ENCODE data around the gene ZNF334. TPM values are rescaled to one million over a fixed set of nuclear protein-coding genes. Genes with fewer than 3 reads are reported as not detected.

ZNF334 gene
- total and polyA plus RNA-seq, 2 of the 4 experiments (the other 2 are of a cell fraction) = 1.4 to 2.1 TPM

DNA sequence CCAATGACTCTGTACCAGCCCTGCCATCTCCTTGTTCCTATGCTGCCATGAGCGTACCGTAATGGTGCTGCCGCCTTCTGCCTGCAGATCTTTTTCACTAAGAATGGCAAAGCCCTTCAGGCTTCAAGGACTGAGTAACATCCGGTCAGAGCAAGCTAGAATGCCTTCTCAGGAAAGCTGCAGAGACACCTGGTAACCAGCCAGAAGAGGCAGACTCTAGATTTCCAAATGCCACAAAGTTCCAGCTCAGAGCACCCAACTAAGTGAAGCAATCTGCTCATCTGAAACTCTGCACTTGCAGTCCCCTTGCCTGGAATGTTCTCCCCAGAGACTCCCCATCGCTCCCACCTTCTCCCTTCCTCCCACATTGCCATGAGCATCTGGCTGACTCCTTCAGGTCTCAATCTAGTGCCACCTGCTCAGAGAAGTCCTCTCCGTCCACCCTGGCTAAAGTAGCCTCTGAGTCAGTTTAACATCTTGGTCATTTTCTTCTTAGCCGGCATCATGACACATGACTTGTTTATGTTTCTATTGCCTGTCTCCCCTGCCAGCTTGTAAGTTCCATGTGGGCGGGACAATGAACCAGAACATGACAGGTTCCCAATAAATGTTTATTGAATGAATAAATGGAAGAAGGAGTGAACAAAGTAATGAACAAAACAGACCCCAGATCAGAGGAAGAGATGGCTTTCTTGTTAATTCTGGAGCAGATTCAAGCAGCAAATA lies 44.0 kb upstream of the ZNF334 start:
- no peak overlapping the region for H4K91ac ChIP-seq (ENCODE audit: insufficient read depth, low read depth, low read length)
- dilution Hi-C loops (cut with HindIII; ENCODE audit: low sequenced_read_pairs, unreplicated experiment) = no loop called here
- ChIA-PET CTCF (no interaction called here), POLR2A (ENCODE audit: unreplicated experiment) (no interaction called here)
- H2BK5ac ChIP-seq (ENCODE audit: low read depth, low read length, poor library complexity, severe bottlenecking) = no peak overlapping the region
- peaks cover 1% of the 10 kb centered on the region; the same call in 1 of the 2 replicates for H3K4me1 ChIP-seq (ENCODE audit: control insufficient read depth, insufficient read depth, low read length)
- no peak overlapping the region for H3K14ac ChIP-seq (replicated peaks; ENCODE audit: low read depth, low read length)
- no peak overlapping the region for H2AK5ac ChIP-seq (ENCODE audit: low read depth, low read length)
- intact Hi-C loops (cut with micrococcal nuclease) = loop anchor here (5.0 kb wide), 1 partner anchor 125 kb away; no protein-coding TSS in a partner anchor
- H3K9me1 ChIP-seq (ENCODE audit: insufficient read depth, low read length) = no peaks in the 10 kb centered on the region; the same call in 1 of the 2 replicates
- no peak overlapping the region for H3K4me2 ChIP-seq (ENCODE audit: low read depth, low read length)
- no peak overlapping the region for H2BK20ac ChIP-seq (ENCODE audit: low read depth, low read length)
- no peaks in the 10 kb centered on the region; the same call in 1 of the 2 replicates for H3K27me3 ChIP-seq (ENCODE audit: control insufficient read depth, insufficient read depth, low read length)
- in situ Hi-C loops (cut with MboI; ENCODE audit: low sequenced_read_pairs) = no loop called here
- no peak overlapping the region for H3K4ac ChIP-seq (ENCODE audit: low read depth, low read length)
- no peak overlapping the region for H3K9ac ChIP-seq (ENCODE audit: low read depth, low read length)
- no peaks in the 10 kb centered on the region for H3K36me3 ChIP-seq (ENCODE audit: control insufficient read depth, insufficient read depth, low read length)
- no peak overlapping the region for H2AK9ac ChIP-seq (replicated peaks; ENCODE audit: low read depth, low read length, poor library complexity)
- no peak overlapping the region for H4K5ac ChIP-seq (ENCODE audit: low read depth, low read length)
- no peaks in the 10 kb centered on the region for H3K79me1 ChIP-seq (ENCODE audit: low read depth in 1 of 2, low read length in 2 of 2)
- no peak overlapping the region for H3K56ac ChIP-seq (ENCODE audit: extremely low read depth, insufficient read depth, low read length)
- no peak for TF ChIP-seq BHLHE40 (IDR thresholded peaks at IDR 0.05; ENCODE audit: low read depth, low read length)
- peak; percentile 17; the same call in 1 of the 2 replicates for TF ChIP-seq CEBPB (IDR thresholded peaks at IDR 0.05; ENCODE audit: low read depth, low read length)
- no peak for TF ChIP-seq RCOR1 (IDR thresholded peaks at IDR 0.05; ENCODE audit: insufficient replicate concordance, low read length)
- TF ChIP-seq MAFK (IDR thresholded peaks at IDR 0.05; ENCODE audit: low read depth, low read length) = no peak
- TF ChIP-seq MXI1 (IDR thresholded peaks at IDR 0.05; ENCODE audit: borderline replicate concordance, low read depth, low read length) = no peak
- no peak for ATAC-seq (ENCODE audit: low read depth)
- BruUV-seq (replicated peaks) = no TSS peak
- H2BK120ac ChIP-seq (ENCODE audit: low read depth, low read length) = no peak overlapping the region
- no peak overlapping the region for H3K27ac ChIP-seq (ENCODE audit: insufficient read depth, low read length)
- H4K8ac ChIP-seq (ENCODE audit: low read depth in 2 of 2, low read length in 2 of 2) = no peak overlapping the region
- no peak overlapping the region for H3K18ac ChIP-seq (ENCODE audit: low read depth, low read length)
- DNase-seq = peak; percentile 60
- H3K4me3 ChIP-seq (ENCODE audit: insufficient read depth, low read depth, low read length) = no peak overlapping the region
- no peak overlapping the region for H2BK15ac ChIP-seq (ENCODE audit: low read depth, low read length)
- H3K23ac ChIP-seq (ENCODE audit: low read depth, low read length) = no peak overlapping the region
- H2AFZ ChIP-seq (replicated peaks; ENCODE audit: low read length, poor library complexity) = peak overlapping the region; percentile 18
- 96% methylated on average over 4 of the region's 8 CpGs; no CpG with 5 or more reads in 1 of the 2 experiments for WGBS, 2 experiments (ENCODE audit: extremely low coverage in 2 of 2, insufficient read length in 1 of 2)
- H3K9me3 ChIP-seq (ENCODE audit: control insufficient read depth, insufficient read depth, low read length) = no peaks in the 10 kb centered on the region
- no peaks in the 10 kb centered on the region for H4K20me1 ChIP-seq (ENCODE audit: insufficient read depth, low read length)
